ENCODE data around the gene CCDC181. TPM values are rescaled to one million over a fixed set of nuclear protein-coding genes. Genes with fewer than 3 reads are reported as not detected.

CCDC181 gene
- polyA plus RNA-seq, 1 of the 3 experiments (the other 2 are of a cell fraction): 1.2 TPM

- TF ChIP-seq REST (IDR thresholded peaks at IDR 0.05; ENCODE audit: low read depth, low read length) (no peak), RXRA (IDR thresholded peaks at IDR 0.05; ENCODE audit: borderline replicate concordance, low read depth) (no peak), FOXM1 (IDR thresholded peaks at IDR 0.05; ENCODE audit: low read depth) (no peak), FOXJ3 (CRISPR knock-in tag; IDR thresholded peaks at IDR 0.05) (no peak), TAF1 (IDR thresholded peaks at IDR 0.05; ENCODE audit: borderline replicate concordance, low read depth, low read length) (no peak)
Measured at GRCh38 chr1:169381162-169381561, 46.1 kb downstream of the CCDC181 start (continued).

DNA sequence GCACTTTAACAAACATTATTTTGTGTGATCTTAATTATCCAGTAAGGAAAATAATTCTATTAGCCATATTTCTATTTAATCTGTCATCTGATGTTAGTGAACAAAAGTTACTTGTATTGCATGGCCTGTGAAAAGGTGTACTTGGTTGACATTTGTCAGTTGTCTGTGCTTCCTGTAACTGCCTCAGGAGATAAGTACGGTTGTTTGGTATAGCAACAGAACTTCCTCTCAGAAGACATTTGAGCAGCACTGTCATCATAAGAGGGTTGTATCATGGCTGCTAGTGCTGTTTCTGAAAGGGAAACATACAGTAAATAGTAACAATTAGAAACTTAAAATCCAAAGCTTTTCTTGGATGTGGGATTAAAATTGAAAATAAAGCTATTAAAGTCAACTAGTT lies 55.9 kb downstream of the CCDC181 start:
- DNase-seq: no peak
- no peaks in the 10 kb centered on the region for H3K9me3 ChIP-seq
- WGBS (ENCODE audit: low lambda C conversion rate): 92% methylated on average over 1 of the region's 1 CpG
- ChIA-PET CTCF (interaction anchor here (0.6 to 1.8 kb wide), 2 partner anchors 23 to 806 kb away, joined by 4 read pairs; no protein-coding TSS in a partner anchor), POLR2A (no interaction called here)
- H3K36me3 ChIP-seq (replicated peaks in 1 of 2; ENCODE audit: control insufficient read depth in 1 of 2, insufficient read depth in 2 of 2, low read length in 1 of 2): peaks cover 56 to 69% of the 10 kb centered on the region in 2 experiments
- H3K27me3 ChIP-seq (ENCODE audit: insufficient read depth): no peaks in the 10 kb centered on the region
- no peak overlapping the region; a peak in 1 of 4 replicates for H3K27ac ChIP-seq (ENCODE audit: low read depth in 2 of 2, low read length in 1 of 2)
- no peak overlapping the region for H3K4me2 ChIP-seq
- no peak overlapping the region for H3K9ac ChIP-seq
- no peaks in the 10 kb centered on the region for H4K20me1 ChIP-seq (ENCODE audit: insufficient read depth)
- no peaks in the 10 kb centered on the region for H3K9me2 ChIP-seq
- H3K4me3 ChIP-seq (ENCODE audit: low read depth in 2 of 2, low read length in 1 of 2): no peak overlapping the region
- H2AFZ ChIP-seq (ENCODE audit: low read depth): no peak overlapping the region
- peaks cover 2% of the 10 kb centered on the region for H3F3A ChIP-seq (replicated peaks; ENCODE audit: insufficient read depth)
- TF ChIP-seq RFX5 (IDR thresholded peaks at IDR 0.05; ENCODE audit: low read length) (no peak), MXI1 (IDR thresholded peaks at IDR 0.05; ENCODE audit: low read depth, low read length) (no peak), YY1 (IDR thresholded peaks at IDR 0.05; ENCODE audit: low read depth) (no peak), GABPA (IDR thresholded peaks at IDR 0.05; ENCODE audit: low read depth) (no peak), SIN3A (IDR thresholded peaks at IDR 0.05; ENCODE audit: borderline replicate concordance, low read depth, low read length) (no peak), TCF12 (IDR thresholded peaks at IDR 0.05) (no peak), POLR2AphosphoS5 (IDR thresholded peaks at IDR 0.05; ENCODE audit: low read depth, low read length) (no peak), FOXM1 (IDR thresholded peaks at IDR 0.05; ENCODE audit: low read depth) (no peak), REST (IDR thresholded peaks at IDR 0.05; ENCODE audit: low read depth, low read length) (no peak), FOSL2 (IDR thresholded peaks at IDR 0.05; ENCODE audit: borderline replicate concordance, low read depth) (no peak), RXRA (IDR thresholded peaks at IDR 0.05; ENCODE audit: borderline replicate concordance, low read depth) (no peak), FOXJ3 (CRISPR knock-in tag; IDR thresholded peaks at IDR 0.05) (no peak), ELF1 (IDR thresholded peaks at IDR 0.05) (no peak)
- TF ChIP-seq, protein P1, sequence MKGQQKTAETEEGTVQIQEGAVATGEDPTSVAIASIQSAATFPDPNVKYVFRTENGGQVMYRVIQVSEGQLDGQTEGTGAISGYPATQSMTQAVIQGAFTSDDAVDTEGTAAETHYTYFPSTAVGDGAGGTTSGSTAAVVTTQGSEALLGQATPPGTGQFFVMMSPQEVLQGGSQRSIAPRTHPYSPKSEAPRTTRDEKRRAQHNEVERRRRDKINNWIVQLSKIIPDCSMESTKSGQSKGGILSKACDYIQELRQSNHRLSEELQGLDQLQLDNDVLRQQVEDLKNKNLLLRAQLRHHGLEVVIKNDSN (IDR thresholded peaks at IDR 0.05; ENCODE audit: borderline replicate concordance, low read depth): no peak
- peaks cover 74% of the 10 kb centered on the region for H3K79me2 ChIP-seq (ENCODE audit: insufficient read depth)
- peaks cover 3 to 17% of the 10 kb centered on the region in 2 experiments; a peak in 3 of 4 replicates for H3K4me1 ChIP-seq (ENCODE audit: control insufficient read depth in 1 of 2, insufficient read depth in 2 of 2, low read depth in 1 of 2, low read length in 1 of 2)

All from SK-N-SH (cell line).